Prostate gland (tissue), 2 donors: Measurements from ENCODE around the gene LRRC10B. TPM values are rescaled to one million over a fixed set of nuclear protein-coding genes. Genes with fewer than 3 reads are reported as not detected.

Experiments used
- DNase-seq: peaks from one replicate; pipeline ENCODE4 v3.0.0-alpha.2; 2019; ENCODE audit warnings: low spot score
- H3K27ac ChIP-seq, 2 donors: fragments of 200-600 bp; sonication (generic); 2 replicates each; pipeline ENCODE4 v1.5.1; 2017 to 2019
- H3K27me3 ChIP-seq: fragments of 200-600 bp; sonication (generic); replicated peaks from 2 replicates; pipeline ENCODE4 v1.5.1; 2019; ENCODE audit not compliant: insufficient read depth
- H3K36me3 ChIP-seq, 2 donors: fragments of 200-600 bp; sonication (generic); 1 replicate in 1 of 2; 2 replicates in 1 of 2; pipeline versions ENCODE4 v1.5.1 to v1.8.1; 2017 to 2019
- H3K4me1 ChIP-seq: fragments of 200-600 bp; sonication (generic); replicated peaks from 2 replicates; pipeline ENCODE4 v1.5.1; 2019
- H3K4me3 ChIP-seq, 2 donors: fragments of 200-600 bp; sonication (generic); 2 replicates each; pipeline ENCODE4 v1.5.1; 2017 to 2019
- H3K9me3 ChIP-seq: fragments of 200-600 bp; sonication (generic); 2 replicates; pipeline ENCODE4 v1.5.1; 2017
- CTCF ChIP-seq, 4 experiments: fragments of 200-600 bp in 2 of 4; fragments of 450-650 bp in 2 of 4; sonication (generic) in 2 of 4; IDR thresholded peaks; 1 replicate in 3 of 4; 2 replicates in 1 of 4; pipeline ENCODE4 v1.5.1; 2016 to 2019; ENCODE audit warnings: antibody characterized with exemption in 4 of 4, mild to moderate bottlenecking in 2 of 4, moderate library complexity in 2 of 4
- POLR2A ChIP-seq: fragments of 450-650 bp; IDR thresholded peaks from one replicate; pipeline ENCODE4 v1.6.1; 2016; ENCODE audit warnings: antibody characterized with exemption, mild to moderate bottlenecking
- POLR2AphosphoS5 ChIP-seq: sonication (generic); formaldehyde crosslinking; IDR thresholded peaks from one replicate; pipeline ENCODE4 v1.6.1; 2017; ENCODE audit warnings: antibody characterized with exemption
- WGBS: methylation state at CpG from one replicate; pipeline ENCODE4 v1.1.5; 2018; 5-methylcytosine and 5-hydroxymethylcytosine counted together
- intact Hi-C: fragments of 100-400 bp; cut with DNase I; formaldehyde crosslinking; loops from one replicate; pipeline ENCODE4 v1.14.2; 2022
- total RNA-seq, 2 donors: library from RNA; depleted of rRNA; stranded (reverse); fragments of >200 nt; gene quantifications; one replicate each; pipeline ENCODE4 v1.1.0, GENCODE V29; 2016

LRRC10B gene
- total RNA-seq, 2 donors from 2014 or later, result 0.09 to 1.2 TPM

GRCh38 chr11:61505106-61505505 lies 3.4 kb upstream of the LRRC10B start:
- Histone ChIP-seq H3K27me3 (no peaks in the 10 kb centered on the region), H3K36me3 (no peaks in the 10 kb centered on the region), H3K9me3 (no peaks in the 10 kb centered on the region), H3K27ac (no peak overlapping the region), H3K4me1 (no peaks in the 10 kb centered on the region), H3K4me3 (no peak overlapping the region)
- intact Hi-C loops, result no loop called here
- DNase-seq, result no peak
- 86% methylated on average over 5 of the region's 5 CpGs for WGBS
- TF ChIP-seq POLR2A (no peak), POLR2AphosphoS5 (no peak), CTCF (IDR thresholded peaks at IDR 0.05) (no peak)

- intact Hi-C loops, result no loop called here
These were observed 2.9 kb upstream of the LRRC10B start for GRCh38 chr11:61505640-61506155.

GRCh38 chr11:61507012-61507768 lies 1.4 kb upstream of the LRRC10B start:
- TF ChIP-seq POLR2A, result no peak
- no peak for TF ChIP-seq POLR2AphosphoS5
- TF ChIP-seq CTCF (IDR thresholded peaks at IDR 0.05), result no peak
- DNase-seq, result no peak
- H3K9me3 ChIP-seq, result no peaks in the 10 kb centered on the region
- intact Hi-C loops, result no loop called here
- no peak overlapping the region for H3K27ac ChIP-seq
- H3K27me3 ChIP-seq, result no peaks in the 10 kb centered on the region
- H3K36me3 ChIP-seq, result no peaks in the 10 kb centered on the region
- H3K4me1 ChIP-seq, result no peaks in the 10 kb centered on the region
- no peak overlapping the region for H3K4me3 ChIP-seq
- 61% methylated on average over 14 of the region's 14 CpGs for WGBS

More at GRCh38 chr11:61505640-61506155, 2.9 kb upstream of the LRRC10B start:
- Histone ChIP-seq H3K27me3 (no peaks in the 10 kb centered on the region), H3K36me3 (no peaks in the 10 kb centered on the region), H3K27ac (no peak overlapping the region), H3K9me3 (no peaks in the 10 kb centered on the region), H3K4me3 (no peak overlapping the region), H3K4me1 (no peaks in the 10 kb centered on the region)
- no peak for TF ChIP-seq POLR2A
- no peak for TF ChIP-seq CTCF (IDR thresholded peaks at IDR 0.05)
- TF ChIP-seq POLR2AphosphoS5, result no peak
- DNase-seq, result no peak
- WGBS, result 66% methylated on average over 10 of the region's 10 CpGs

GRCh38 chr11:61509043-61510029 lies 787 bp downstream of the LRRC10B start:
- Histone ChIP-seq H3K27ac (peak overlapping the region; percentile 57), H3K9me3 (no peaks in the 10 kb centered on the region), H3K36me3 (no peaks in the 10 kb centered on the region), H3K4me1 (peaks cover 6% of the 10 kb centered on the region), H3K27me3 (no peaks in the 10 kb centered on the region), H3K4me3 (peak overlapping the region; percentile 4 to 21)
- WGBS, result 5% methylated on average over 117 of the region's 117 CpGs
- peak; percentile 57 for DNase-seq
- intact Hi-C loops, result no loop called here
- TF ChIP-seq CTCF (IDR thresholded peaks at IDR 0.05) (peak in 3 of 4 experiments; percentile 56 to 84 (median 72)), POLR2AphosphoS5 (peak; percentile 16), POLR2A (no peak)
